Stimulated activated effector memory CD8-positive, alpha-beta T cell treated with anti-CD3 and anti-CD28 coated beads, Interleukin-12 subunit alpha, Interleukin-12 subunit beta, amount 100 ng/mL, for 72 hours (primary cell): Measurements from ENCODE around the gene BICD2.

ENCODE experiments used
- ATAC-seq: fragments of 150-1000 bp; cut with Tn5 transposase; 2 replicates; pipeline ENCODE4 v1.10.0; 2021
- DNase-seq, 2 donors: peaks; one replicate each; pipeline ENCODE4 v3.0.0; 2021 to 2022; ENCODE audit warnings: low spot score in 2 of 2
- H3K27ac Mint-ChIP-seq: one replicate; pipeline ENCODE4 v1.8.0; 2022; ENCODE audit warnings: mild to moderate bottlenecking, mixed read lengths
- H3K36me3 Mint-ChIP-seq: one replicate; pipeline ENCODE4 v1.8.0; 2022; ENCODE audit warnings: mild to moderate bottlenecking, mixed read lengths
- H3K4me1 Mint-ChIP-seq: one replicate; pipeline ENCODE4 v1.8.0; 2022; ENCODE audit warnings: mixed read lengths
- H3K4me3 Mint-ChIP-seq: one replicate; pipeline ENCODE4 v1.8.0; 2022; ENCODE audit warnings: mild to moderate bottlenecking, mixed read lengths
- H3K9me3 Mint-ChIP-seq: one replicate; pipeline ENCODE4 v1.8.0; 2022; ENCODE audit warnings: mixed read lengths

BICD2 gene

DNA sequence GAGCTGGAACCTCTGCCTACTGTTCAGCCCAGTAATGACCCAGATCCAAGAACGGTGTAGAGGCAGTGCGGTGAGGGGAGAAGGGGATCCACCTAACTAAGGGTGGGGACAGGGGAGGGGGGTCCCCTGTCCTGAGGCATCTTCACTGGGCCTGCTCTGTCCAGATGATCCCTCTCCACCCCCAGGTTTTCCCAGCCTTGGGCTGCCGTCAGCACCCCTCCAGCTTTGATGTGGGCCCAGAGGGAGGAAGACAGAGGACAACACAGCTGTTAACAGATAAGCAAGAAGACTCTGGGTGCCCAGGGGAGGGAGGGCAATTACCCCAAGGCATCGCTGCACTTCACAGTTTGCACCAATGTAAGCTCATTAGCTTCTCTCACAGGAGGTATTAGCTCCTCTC is 19.3 kb downstream of the BICD2 start:
- ATAC-seq, result no peak
- Mint-ChIP-seq H3K4me3 (no peak overlapping the region), H3K27ac (peak overlapping the region; percentile 82), H3K4me1 (peaks cover 86% of the 10 kb centered on the region), H3K9me3 (no peaks in the 10 kb centered on the region), H3K36me3 (no peaks in the 10 kb centered on the region)
- no peak for DNase-seq

DNA sequence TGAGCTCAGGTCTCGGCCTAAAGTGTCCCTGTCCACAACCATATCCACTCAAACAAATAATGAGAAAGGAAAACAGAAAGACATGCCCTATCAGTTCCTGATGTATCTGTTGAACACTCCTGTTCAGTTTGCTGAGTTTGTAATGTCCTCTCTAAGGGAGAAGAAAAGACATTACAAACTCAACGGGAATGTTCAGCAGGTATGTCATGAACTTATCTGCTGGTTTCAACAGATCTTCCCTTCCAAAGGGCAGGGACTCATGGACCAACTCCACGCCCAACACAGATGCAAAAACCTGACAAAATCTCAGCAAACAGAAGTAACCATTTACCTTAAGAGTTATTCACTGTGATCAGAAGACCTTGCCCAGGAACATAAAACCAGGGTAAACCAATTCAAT is 23.7 kb downstream of the BICD2 start:
- H3K9me3 Mint-ChIP-seq, result no peaks in the 10 kb centered on the region
- H3K4me1 Mint-ChIP-seq, result peaks cover 88% of the 10 kb centered on the region
- no peaks in the 10 kb centered on the region for H3K36me3 Mint-ChIP-seq
- peak overlapping the region; percentile 82 for H3K27ac Mint-ChIP-seq
- no peak for ATAC-seq
- H3K4me3 Mint-ChIP-seq, result no peak overlapping the region
- no peak for DNase-seq

DNA sequence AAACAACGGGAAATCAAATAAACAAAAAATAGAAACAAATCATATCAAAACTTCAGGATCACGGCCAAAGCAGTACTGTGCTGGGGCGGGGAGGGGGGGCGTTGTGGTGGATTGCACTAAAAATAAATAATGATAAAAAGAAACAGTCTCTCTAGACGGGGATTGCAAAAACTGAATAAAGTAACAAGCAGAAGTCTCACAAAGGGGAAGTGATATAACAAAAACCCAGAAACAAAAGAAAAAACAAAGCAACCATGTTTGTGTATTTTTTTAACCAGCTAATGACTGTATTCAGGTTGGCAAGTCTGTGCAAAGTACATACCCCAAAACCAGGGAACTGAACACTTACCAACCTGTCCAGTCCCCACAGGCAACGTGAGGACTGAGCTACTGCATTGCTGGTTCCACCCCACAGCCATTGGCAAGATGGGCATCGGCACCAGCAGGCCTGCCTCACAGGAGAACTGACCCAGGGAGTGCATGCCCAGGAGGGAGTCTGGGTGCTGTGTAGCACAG is 24.1 kb downstream of the BICD2 start:
- no peak for ATAC-seq
- Mint-ChIP-seq H3K36me3 (no peaks in the 10 kb centered on the region), H3K27ac (peak overlapping the region; percentile 82), H3K9me3 (no peaks in the 10 kb centered on the region), H3K4me1 (peaks cover 88% of the 10 kb centered on the region), H3K4me3 (no peak overlapping the region)
- no peak for DNase-seq

DNA sequence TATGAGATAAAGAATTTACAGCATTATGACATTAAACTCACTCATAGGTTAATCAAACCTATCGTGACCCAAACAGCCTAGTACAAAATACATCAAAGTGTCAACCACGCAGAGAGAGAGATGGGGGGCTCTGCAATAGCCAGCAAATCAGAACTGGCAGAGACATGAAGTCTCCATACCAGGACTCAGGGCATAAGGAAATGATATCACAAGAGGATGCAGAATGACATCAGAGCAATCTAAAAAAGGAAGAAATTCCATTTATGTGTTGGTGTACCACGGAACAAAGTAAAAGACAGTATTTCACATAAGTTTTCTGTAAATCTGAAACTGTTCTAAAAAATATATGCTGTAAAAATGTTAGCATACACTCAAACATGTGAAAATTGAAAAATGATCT is 24.6 kb downstream of the BICD2 start:
- H3K27ac Mint-ChIP-seq, result peak overlapping the region; percentile 82
- DNase-seq, result no peak

DNA sequence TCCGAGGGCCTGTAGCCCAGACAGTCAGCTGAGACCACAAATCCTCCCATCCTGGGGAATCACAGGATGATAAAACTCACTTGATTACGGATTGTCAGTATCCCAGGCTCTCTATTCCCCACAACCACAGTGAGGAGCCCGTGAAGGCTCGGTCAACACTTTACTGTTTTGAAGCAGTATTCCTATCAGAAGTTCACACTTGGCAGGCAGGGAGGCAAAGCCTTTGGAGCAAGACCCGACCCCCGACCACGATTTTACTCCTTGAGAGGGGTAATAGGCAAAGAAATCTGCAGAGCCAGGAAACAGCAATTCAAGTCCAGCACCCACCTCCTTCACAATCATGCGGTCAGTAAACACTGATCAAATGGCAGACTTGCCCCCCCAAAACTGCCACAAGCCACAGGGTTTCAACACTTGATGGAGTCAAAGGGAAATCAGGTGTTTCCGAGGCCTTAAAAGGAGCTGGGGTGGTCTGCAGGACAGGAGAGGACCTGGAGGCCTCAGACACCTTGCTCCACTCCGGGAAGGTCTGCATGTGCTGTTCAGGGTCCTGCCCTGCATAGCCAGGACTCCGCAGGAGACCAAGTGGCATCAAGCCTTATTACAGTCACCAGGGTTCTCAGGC is 25.2 kb downstream of the BICD2 start:
- Mint-ChIP-seq H3K9me3 (no peaks in the 10 kb centered on the region), H3K27ac (peak overlapping the region; percentile 82), H3K4me3 (no peak overlapping the region), H3K4me1 (peaks cover 89% of the 10 kb centered on the region), H3K36me3 (no peaks in the 10 kb centered on the region)
- ATAC-seq (no peak), DNase-seq (no peak)

More for the DNA sequence above, 24.6 kb downstream of the BICD2 start:
- peaks cover 88% of the 10 kb centered on the region for H3K4me1 Mint-ChIP-seq
- H3K4me3 Mint-ChIP-seq, result no peak overlapping the region
- no peaks in the 10 kb centered on the region for H3K36me3 Mint-ChIP-seq
- no peaks in the 10 kb centered on the region for H3K9me3 Mint-ChIP-seq
- no peak for ATAC-seq

DNA sequence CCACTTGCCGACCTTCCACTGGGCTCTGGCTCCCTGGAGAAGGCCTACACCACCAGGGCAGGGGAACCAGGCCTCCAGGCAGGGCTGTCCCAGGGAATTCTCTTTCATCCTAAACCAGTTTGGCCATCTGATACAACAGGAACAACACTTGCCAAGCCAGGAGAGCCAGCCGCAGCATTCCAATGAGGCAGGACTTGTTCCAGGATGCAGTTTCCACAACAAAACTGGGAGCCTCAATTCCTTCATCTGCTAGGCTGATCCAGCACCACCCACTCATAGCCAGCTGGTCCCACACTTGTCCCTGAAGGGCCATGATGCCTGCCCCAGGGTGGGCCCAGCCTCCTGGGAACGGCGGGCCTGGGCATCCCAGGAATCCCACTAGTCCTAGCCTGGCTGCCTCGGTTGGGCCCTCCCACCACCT is 26.0 kb downstream of the BICD2 start:
- Mint-ChIP-seq H3K4me3 (no peak overlapping the region), H3K9me3 (no peaks in the 10 kb centered on the region), H3K4me1 (peaks cover 85% of the 10 kb centered on the region), H3K36me3 (no peaks in the 10 kb centered on the region), H3K27ac (peak overlapping the region; percentile 82)
- ATAC-seq, result no peak
- DNase-seq, result no peak

DNA sequence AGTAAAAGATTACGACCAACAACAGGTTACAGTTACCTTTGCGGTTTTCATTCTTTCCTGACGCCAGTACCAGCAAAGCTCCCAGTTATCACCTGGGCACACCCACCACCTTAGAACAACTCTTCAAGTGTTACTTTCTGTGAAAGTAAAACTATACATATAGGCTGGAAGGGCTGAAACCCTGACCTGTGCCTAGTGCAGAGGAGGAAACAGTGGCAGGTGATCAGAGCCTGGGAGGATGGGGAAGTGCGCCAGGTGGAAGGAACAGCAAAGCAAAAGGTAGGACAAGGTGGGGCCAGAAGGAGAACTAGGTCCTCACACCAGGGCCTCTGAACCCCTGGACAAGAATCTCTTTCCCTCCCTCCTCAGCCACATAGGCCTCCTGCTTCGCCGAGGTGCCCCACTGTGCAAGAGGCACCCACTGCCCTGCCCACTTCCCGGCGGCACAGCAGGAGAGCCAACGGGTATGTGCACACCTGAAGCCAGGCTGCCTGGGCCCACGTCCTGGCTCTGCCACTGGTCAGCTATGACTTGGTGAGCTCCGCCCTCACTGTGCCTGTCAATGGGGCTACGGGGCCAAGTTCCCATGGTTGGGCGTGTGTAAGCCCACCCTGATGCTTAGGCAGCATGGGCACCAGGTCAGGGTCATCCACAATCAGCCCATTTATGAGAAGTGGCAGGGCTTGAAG is 26.9 kb downstream of the BICD2 start:
- Mint-ChIP-seq H3K4me1 (peaks cover 76% of the 10 kb centered on the region), H3K9me3 (no peaks in the 10 kb centered on the region), H3K4me3 (no peak overlapping the region), H3K36me3 (no peaks in the 10 kb centered on the region), H3K27ac (peak overlapping the region; percentile 82)
- ATAC-seq, result peak; percentile 18
- no peak for DNase-seq

DNA sequence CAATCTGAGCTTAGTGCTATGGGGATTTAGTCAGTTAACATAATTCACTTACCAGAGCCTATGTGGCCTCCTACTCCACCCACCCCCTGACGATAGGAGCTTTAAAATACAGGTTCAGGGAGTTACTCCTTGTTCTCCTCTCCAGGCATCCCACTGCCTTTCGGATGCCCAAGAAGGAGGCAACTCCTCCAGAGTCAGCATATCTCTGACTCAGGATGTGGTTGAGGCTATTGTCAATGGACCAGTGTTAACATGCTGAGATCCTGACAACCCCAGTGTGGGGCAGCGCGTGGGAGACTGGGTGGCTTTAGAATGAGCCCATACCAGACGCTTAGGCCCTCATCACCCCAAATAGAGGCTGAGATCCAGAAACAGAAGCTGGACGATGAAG is 27.4 kb downstream of the BICD2 start:
- Mint-ChIP-seq H3K4me3 (no peak overlapping the region), H3K9me3 (no peaks in the 10 kb centered on the region)
- peak; percentile 67 for ATAC-seq

DNA sequence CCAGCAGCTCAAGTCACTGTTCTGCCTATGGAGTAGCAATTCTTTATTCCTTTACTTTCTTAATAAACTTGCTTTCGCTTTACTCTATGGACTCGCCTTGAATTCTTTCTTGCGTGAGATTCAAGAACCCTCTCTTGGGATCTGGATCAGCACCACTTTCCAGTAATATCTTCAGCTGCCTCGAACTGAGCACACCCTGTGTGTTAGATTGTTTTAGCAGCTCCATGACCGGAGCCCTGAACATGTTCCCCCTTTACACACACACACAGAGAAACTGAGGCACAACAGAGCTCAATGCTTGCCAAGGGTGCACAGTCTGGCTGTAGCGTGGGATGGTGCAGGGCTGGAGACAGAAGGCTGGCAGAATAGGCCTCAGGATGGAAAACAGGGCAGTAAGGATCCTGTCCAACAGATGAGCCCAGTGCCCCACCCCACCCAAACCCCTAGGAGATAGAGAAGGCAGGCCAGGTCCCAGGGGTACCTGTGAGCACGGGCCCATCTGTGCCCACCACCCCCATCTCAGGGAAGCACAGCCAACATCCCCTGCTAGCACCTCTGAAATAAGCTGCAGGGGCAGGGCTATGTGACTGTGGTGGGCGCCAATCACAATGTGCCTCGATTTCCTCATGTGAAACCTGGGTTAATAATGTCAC is 27.9 kb downstream of the BICD2 start:
- no peak for DNase-seq
- Mint-ChIP-seq H3K27ac (peak overlapping the region; percentile 79), H3K36me3 (no peaks in the 10 kb centered on the region), H3K4me3 (no peak overlapping the region), H3K9me3 (no peaks in the 10 kb centered on the region), H3K4me1 (peaks cover 79% of the 10 kb centered on the region)
- ATAC-seq, result no peak

More for the DNA sequence above, 27.4 kb downstream of the BICD2 start:
- no peak for DNase-seq
- Mint-ChIP-seq H3K27ac (peak overlapping the region; percentile 79), H3K36me3 (no peaks in the 10 kb centered on the region), H3K4me1 (peaks cover 73% of the 10 kb centered on the region)

DNA sequence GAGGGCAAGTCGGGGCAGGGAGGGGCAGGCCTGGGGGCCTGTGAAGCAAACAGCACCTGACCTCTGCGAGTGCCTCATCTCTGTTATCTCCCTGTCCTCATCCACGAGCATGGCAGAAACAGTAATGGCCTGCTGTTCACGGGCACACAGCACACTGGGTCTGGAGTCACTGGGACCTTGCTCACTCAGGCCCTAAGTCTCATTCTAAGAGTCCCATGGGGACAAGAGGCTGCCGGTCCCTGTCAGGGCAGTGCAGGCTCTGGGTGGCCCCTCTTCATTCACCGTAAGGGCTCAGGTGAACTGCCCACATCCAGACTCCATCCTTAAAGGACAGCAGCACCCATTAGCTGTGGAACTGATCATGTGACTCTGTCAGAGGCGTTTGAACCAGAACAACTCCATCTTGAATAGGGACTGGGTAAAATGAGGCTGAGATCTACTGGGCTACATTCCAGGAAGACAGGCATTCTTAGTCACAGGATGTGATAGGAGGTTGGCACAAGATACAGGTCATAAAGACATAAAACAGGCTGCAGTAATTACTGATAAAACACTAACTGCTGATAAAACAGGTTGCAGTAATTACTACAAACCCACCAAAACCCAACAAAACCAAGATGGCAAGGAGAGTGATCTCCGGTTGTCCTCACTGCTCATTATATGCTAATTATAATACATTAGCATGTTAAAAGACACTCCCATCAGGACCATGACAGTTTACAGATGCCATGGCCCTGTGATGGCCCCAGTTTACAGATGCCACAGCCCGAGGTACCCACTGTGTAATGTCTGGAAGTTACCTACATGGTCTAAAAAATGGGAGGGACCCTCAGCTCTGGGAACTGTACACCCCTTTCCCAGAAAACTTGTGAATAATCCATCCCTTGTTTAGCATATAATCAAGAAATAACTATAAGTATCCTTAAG is 28.7 kb downstream of the BICD2 start:
- peaks cover 79% of the 10 kb centered on the region for H3K4me1 Mint-ChIP-seq

DNA sequence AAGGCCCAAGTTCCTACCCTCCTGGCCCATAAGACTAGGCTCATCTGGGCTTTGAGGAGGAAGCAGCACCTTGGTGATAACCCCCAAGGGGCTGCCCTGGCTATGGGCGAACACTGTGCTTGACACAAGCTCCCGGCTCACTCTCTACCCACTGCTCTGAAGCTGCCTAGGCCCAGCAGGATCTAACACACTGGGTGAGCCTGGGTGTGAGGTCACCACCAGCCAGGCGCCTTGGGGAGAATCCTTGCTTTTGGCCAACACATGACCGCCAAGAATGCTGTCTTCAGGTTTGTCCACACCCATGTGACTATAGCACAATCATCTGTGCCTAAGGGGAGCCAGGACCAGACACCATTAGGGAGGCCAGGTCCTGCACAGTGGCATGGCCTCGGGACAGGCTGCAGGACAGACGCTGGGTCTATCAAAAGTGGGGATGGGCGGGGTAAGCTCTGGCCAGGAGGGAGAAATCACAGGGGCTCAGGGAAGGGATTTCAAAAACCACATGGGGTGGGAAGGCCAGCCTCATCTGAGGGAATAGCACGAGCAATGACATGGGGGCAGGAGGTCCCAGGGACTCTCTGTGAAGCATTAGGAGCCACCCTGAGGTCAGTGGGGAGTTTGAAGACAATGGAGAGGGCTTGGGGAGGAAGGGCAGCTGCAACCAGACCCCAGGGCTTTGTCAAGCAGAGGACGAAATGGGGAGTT is 29.6 kb downstream of the BICD2 start:
- H3K4me3 Mint-ChIP-seq, result no peak overlapping the region
- ATAC-seq, result no peak
- no peaks in the 10 kb centered on the region for H3K36me3 Mint-ChIP-seq
- H3K9me3 Mint-ChIP-seq, result no peaks in the 10 kb centered on the region
- no peak for DNase-seq
- H3K27ac Mint-ChIP-seq, result peak overlapping the region; percentile 79
- peaks cover 79% of the 10 kb centered on the region for H3K4me1 Mint-ChIP-seq

More for the DNA sequence above, 28.7 kb downstream of the BICD2 start:
- ATAC-seq (peak; percentile 14), DNase-seq (no peak)
- Mint-ChIP-seq H3K27ac (peak overlapping the region; percentile 79), H3K9me3 (no peaks in the 10 kb centered on the region), H3K36me3 (no peaks in the 10 kb centered on the region), H3K4me3 (no peak overlapping the region)

DNA sequence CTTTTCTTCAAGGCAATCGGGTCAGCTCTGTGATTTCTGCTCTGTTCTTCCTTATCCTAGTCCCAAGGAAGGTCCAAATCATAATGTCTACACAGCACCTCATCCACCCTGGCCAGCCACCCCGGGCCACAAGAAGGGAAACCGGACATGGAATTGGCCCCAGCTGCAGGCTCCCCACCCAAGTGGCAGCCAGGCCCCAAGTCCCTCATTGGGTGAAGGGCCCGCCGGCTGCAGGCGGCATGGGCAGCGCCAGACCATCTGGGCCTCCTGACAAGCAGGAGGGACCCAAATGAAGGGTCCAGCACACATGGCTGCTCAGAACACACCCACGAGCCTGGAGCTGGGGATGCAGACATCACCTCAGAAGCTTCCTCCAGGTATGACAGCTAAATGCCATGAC is 33.7 kb downstream of the BICD2 start:
- H3K27ac Mint-ChIP-seq, result peak overlapping the region; percentile 30
- peaks cover 54% of the 10 kb centered on the region for H3K4me1 Mint-ChIP-seq
- H3K4me3 Mint-ChIP-seq, result no peak overlapping the region
- H3K36me3 Mint-ChIP-seq, result peaks cover 6% of the 10 kb centered on the region
- H3K9me3 Mint-ChIP-seq, result no peaks in the 10 kb centered on the region
- DNase-seq (no peak), ATAC-seq (no peak)

DNA sequence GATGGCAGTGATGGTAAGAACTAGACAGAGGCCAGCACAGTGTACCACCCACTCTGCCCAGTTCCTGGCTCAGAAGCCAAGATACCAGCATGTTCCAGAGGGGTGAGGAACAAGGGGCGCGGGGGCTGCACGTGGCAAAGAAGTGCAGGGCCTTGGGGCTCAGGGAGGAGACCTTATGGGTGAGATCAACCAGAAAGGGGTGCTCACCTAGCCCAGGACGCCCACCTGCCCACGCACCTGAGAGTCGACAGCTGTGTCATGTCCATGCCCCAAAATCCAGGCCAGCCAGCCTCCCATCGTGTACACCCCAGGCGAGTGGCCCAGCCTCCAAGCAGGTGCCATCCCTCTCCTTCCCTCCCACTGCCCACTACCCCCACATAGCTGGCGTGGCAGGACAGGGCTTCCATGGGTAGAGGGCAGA is 34.9 kb downstream of the BICD2 start:
- H3K4me3 Mint-ChIP-seq, result no peak overlapping the region
- ATAC-seq, result no peak
- H3K27ac Mint-ChIP-seq, result peak overlapping the region; percentile 30
- H3K36me3 Mint-ChIP-seq, result peaks cover 6% of the 10 kb centered on the region
- no peak for DNase-seq
- H3K9me3 Mint-ChIP-seq, result no peaks in the 10 kb centered on the region
- peaks cover 45% of the 10 kb centered on the region for H3K4me1 Mint-ChIP-seq
